ENCODE measurements around the gene SLAIN2. TPM values are rescaled to one million over a fixed set of nuclear protein-coding genes. Genes with fewer than 3 reads are reported as not detected.

The SLAIN2 gene
- total RNA-seq, 1 experiment from 2014 or later: 44.8 TPM

- H3K27me3 Mint-ChIP-seq (ENCODE audit: insufficient read depth, unreplicated experiment): no peaks in the 10 kb centered on the region
- ChIA-PET POLR2A (no interaction called here), CTCF (no interaction called here)
- TF ChIP-seq, protein P1, sequence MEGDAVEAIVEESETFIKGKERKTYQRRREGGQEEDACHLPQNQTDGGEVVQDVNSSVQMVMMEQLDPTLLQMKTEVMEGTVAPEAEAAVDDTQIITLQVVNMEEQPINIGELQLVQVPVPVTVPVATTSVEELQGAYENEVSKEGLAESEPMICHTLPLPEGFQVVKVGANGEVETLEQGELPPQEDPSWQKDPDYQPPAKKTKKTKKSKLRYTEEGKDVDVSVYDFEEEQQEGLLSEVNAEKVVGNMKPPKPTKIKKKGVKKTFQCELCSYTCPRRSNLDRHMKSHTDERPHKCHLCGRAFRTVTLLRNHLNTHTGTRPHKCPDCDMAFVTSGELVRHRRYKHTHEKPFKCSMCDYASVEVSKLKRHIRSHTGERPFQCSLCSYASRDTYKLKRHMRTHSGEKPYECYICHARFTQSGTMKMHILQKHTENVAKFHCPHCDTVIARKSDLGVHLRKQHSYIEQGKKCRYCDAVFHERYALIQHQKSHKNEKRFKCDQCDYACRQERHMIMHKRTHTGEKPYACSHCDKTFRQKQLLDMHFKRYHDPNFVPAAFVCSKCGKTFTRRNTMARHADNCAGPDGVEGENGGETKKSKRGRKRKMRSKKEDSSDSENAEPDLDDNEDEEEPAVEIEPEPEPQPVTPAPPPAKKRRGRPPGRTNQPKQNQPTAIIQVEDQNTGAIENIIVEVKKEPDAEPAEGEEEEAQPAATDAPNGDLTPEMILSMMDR (IDR thresholded peaks at IDR 0.05; ENCODE audit: insufficient read depth in 1 of 2, low read depth in 1 of 2, low read length in 1 of 2, severe bottlenecking in 1 of 2, unreplicated experiment in 1 of 2): no peak
- BruUV-seq (replicated peaks): no TSS peak
- H3K4me1 ChIP-seq: no peaks in the 10 kb centered on the region
- peak overlapping the region; percentile 34 for H3K27ac Mint-ChIP-seq (ENCODE audit: unreplicated experiment)
- H3K9me3 Mint-ChIP-seq (ENCODE audit: unreplicated experiment): no peaks in the 10 kb centered on the region
- H3K9me3 ChIP-seq: no peaks in the 10 kb centered on the region
- H3K4me1 Mint-ChIP-seq (ENCODE audit: low read depth, unreplicated experiment): peaks cover 29% of the 10 kb centered on the region
- no peak overlapping the region for H3K4me3 Mint-ChIP-seq (ENCODE audit: unreplicated experiment)
- H3K4me3 ChIP-seq (ENCODE audit: low read depth, low read length): no peak overlapping the region
- intact Hi-C loops (cut with micrococcal nuclease; ENCODE audit: unreplicated experiment): no loop called here
- no peaks in the 10 kb centered on the region for H3K36me3 Mint-ChIP-seq (ENCODE audit: insufficient read depth, unreplicated experiment)
- DNase-seq: no peak
- no peaks in the 10 kb centered on the region; the same call in 1 of the 2 replicates for H3K36me3 ChIP-seq (ENCODE audit: control insufficient read depth, insufficient read depth, low read length)
- H3K27me3 ChIP-seq (replicated peaks; ENCODE audit: control insufficient read depth, insufficient read depth, low read length): no peaks in the 10 kb centered on the region
These were observed 129.2 kb downstream of the SLAIN2 start for GRCh38 chr4:48470570-48470969.

GRCh38 chr4:48472794-48473193 lies 131.5 kb downstream of the SLAIN2 start:
- no peaks in the 10 kb centered on the region for H3K4me1 ChIP-seq
- no TSS peak for BruUV-seq (replicated peaks)
- ChIA-PET POLR2A (no interaction called here), CTCF (interaction anchor here (0.6 kb wide), 1 partner anchor 586 kb away, joined by 6 read pairs; no protein-coding TSS in a partner anchor)
- H3K36me3 Mint-ChIP-seq (ENCODE audit: insufficient read depth, unreplicated experiment): no peaks in the 10 kb centered on the region
- no peaks in the 10 kb centered on the region; the same call in none of the 2 replicates for H3K36me3 ChIP-seq (ENCODE audit: control insufficient read depth, insufficient read depth, low read length)
- no peaks in the 10 kb centered on the region for H3K9me3 ChIP-seq
- no peak for DNase-seq
- no peaks in the 10 kb centered on the region for H3K9me3 Mint-ChIP-seq (ENCODE audit: unreplicated experiment)
- H3K4me3 ChIP-seq (ENCODE audit: low read depth, low read length): no peak overlapping the region
- intact Hi-C loops (cut with micrococcal nuclease; ENCODE audit: unreplicated experiment): no loop called here
- TF ChIP-seq, protein P1 (IDR thresholded peaks at IDR 0.05; ENCODE audit: insufficient read depth in 1 of 2, low read depth in 1 of 2, low read length in 1 of 2, severe bottlenecking in 1 of 2, unreplicated experiment in 1 of 2): no peak
- H3K27me3 Mint-ChIP-seq (ENCODE audit: insufficient read depth, unreplicated experiment): no peaks in the 10 kb centered on the region
- H3K4me1 Mint-ChIP-seq (ENCODE audit: low read depth, unreplicated experiment): peaks cover 34% of the 10 kb centered on the region
- no peaks in the 10 kb centered on the region for H3K27me3 ChIP-seq (replicated peaks; ENCODE audit: control insufficient read depth, insufficient read depth, low read length)
- no peak overlapping the region for H3K4me3 Mint-ChIP-seq (ENCODE audit: unreplicated experiment)
- no peak overlapping the region for H3K27ac Mint-ChIP-seq (ENCODE audit: unreplicated experiment)

GRCh38 chr4:48475770-48476169 lies 134.4 kb downstream of the SLAIN2 start:
- Mint-ChIP-seq H3K9me3 (ENCODE audit: unreplicated experiment) (no peaks in the 10 kb centered on the region), H3K36me3 (ENCODE audit: insufficient read depth, unreplicated experiment) (no peaks in the 10 kb centered on the region), H3K4me3 (ENCODE audit: unreplicated experiment) (no peak overlapping the region), H3K27me3 (ENCODE audit: insufficient read depth, unreplicated experiment) (no peaks in the 10 kb centered on the region), H3K27ac (ENCODE audit: unreplicated experiment) (no peak overlapping the region), H3K4me1 (ENCODE audit: low read depth, unreplicated experiment) (peaks cover 24% of the 10 kb centered on the region)
- CTCF ChIA-PET: interaction anchor here (0.7 kb wide), 1 partner anchor 11 kb away, joined by 3 read pairs; no protein-coding TSS in a partner anchor
- POLR2A ChIA-PET: no interaction called here
- H3K4me3 ChIP-seq (ENCODE audit: low read depth, low read length): no peak overlapping the region
- H3K27me3 ChIP-seq (replicated peaks; ENCODE audit: control insufficient read depth, insufficient read depth, low read length): no peaks in the 10 kb centered on the region
- no TSS peak for BruUV-seq (replicated peaks)
- TF ChIP-seq, protein P1 (IDR thresholded peaks at IDR 0.05; ENCODE audit: insufficient read depth in 1 of 2, low read depth in 1 of 2, low read length in 1 of 2, severe bottlenecking in 1 of 2, unreplicated experiment in 1 of 2): no peak
- H3K4me1 ChIP-seq: no peaks in the 10 kb centered on the region
- H3K36me3 ChIP-seq (ENCODE audit: control insufficient read depth, insufficient read depth, low read length): no peaks in the 10 kb centered on the region; the same call in none of the 2 replicates
- DNase-seq: no peak
- H3K9me3 ChIP-seq: no peaks in the 10 kb centered on the region
- intact Hi-C loops (cut with micrococcal nuclease; ENCODE audit: unreplicated experiment): no loop called here

Other genes starting within 250 kb of the SLAIN2 start
- gene TXK, start 207.3 kb upstream of the SLAIN2 start, total RNA-seq (2022): 0.63 and 1.7 TPM in 2 replicates
- 2.0 and 2.2 TPM in 2 replicates for gene TEC, start 71.7 kb upstream of the SLAIN2 start, total RNA-seq (2022)
- gene SLC10A4, start 141.8 kb downstream of the SLAIN2 start, total RNA-seq (2022): 1.7 and 2.6 TPM in 2 replicates
- 0.21 TPM in 1 of 2 replicates, not detected in the other for gene ZAR1, start 148.7 kb downstream of the SLAIN2 start, total RNA-seq (2022)

Data from Caco-2 (cell line).